ENCODE measurements around the gene PDZD2.

Gene PDZD2

DNA sequence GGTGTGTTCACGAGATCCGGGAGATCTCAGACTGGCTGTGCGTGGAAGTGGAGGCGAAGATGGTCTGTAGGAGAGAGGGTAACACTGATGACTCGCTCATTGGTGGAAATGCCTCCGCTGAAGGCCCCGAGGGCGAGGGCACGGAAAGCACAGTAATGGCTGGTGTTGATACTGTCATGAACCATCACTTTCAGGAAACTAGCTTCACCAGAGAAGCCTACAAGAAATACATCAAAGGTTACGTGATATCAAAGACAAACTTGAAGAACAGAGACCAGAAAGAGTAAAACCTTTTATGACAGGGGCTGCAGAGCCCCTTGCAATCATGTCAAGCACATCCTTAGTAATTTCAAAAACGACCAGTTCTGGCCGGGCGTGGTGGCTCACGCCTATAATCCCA, 269.5 kb downstream of the PDZD2 start:
- Histone ChIP-seq H3K36me3 (no peaks in the 10 kb centered on the region), H3K27me3 (no peaks in the 10 kb centered on the region), H3K4me3 (ENCODE audit: low read depth, low read length) (no peak overlapping the region), H3K9me3 (no peaks in the 10 kb centered on the region), H3K4me1 (no peaks in the 10 kb centered on the region)
- no peak for DNase-seq
- TF ChIP-seq, protein P1, sequence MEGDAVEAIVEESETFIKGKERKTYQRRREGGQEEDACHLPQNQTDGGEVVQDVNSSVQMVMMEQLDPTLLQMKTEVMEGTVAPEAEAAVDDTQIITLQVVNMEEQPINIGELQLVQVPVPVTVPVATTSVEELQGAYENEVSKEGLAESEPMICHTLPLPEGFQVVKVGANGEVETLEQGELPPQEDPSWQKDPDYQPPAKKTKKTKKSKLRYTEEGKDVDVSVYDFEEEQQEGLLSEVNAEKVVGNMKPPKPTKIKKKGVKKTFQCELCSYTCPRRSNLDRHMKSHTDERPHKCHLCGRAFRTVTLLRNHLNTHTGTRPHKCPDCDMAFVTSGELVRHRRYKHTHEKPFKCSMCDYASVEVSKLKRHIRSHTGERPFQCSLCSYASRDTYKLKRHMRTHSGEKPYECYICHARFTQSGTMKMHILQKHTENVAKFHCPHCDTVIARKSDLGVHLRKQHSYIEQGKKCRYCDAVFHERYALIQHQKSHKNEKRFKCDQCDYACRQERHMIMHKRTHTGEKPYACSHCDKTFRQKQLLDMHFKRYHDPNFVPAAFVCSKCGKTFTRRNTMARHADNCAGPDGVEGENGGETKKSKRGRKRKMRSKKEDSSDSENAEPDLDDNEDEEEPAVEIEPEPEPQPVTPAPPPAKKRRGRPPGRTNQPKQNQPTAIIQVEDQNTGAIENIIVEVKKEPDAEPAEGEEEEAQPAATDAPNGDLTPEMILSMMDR (IDR thresholded peaks at IDR 0.05; ENCODE audit: low read depth, low read length) = no peak

DNA sequence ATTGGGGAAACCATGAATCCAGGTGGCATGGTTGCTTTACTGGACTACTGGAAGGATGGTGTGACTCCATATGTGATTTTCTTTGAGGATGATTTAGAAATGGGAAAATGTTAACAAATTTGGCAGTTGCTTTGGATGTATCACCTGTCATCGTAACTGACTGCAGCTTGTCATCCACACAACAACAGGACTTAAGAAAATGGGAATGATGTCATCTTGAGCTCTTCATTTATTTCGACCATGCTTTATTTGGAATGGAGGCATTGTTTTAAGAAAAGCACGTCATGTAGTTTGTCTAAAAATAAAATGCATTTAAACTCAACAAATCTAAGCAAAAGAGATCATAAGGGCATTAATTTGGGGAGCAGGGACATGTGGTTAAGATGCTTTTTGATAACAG, 270.1 kb downstream of the PDZD2 start:
- H3K27me3 ChIP-seq = no peaks in the 10 kb centered on the region
- H3K9me3 ChIP-seq = no peaks in the 10 kb centered on the region
- no peak overlapping the region for H3K4me3 ChIP-seq (ENCODE audit: low read depth, low read length)
- H3K36me3 ChIP-seq = no peaks in the 10 kb centered on the region
- no peaks in the 10 kb centered on the region for H3K4me1 ChIP-seq
- TF ChIP-seq, protein P1 (IDR thresholded peaks at IDR 0.05; ENCODE audit: low read depth, low read length) = no peak
- no peak for DNase-seq

DNA sequence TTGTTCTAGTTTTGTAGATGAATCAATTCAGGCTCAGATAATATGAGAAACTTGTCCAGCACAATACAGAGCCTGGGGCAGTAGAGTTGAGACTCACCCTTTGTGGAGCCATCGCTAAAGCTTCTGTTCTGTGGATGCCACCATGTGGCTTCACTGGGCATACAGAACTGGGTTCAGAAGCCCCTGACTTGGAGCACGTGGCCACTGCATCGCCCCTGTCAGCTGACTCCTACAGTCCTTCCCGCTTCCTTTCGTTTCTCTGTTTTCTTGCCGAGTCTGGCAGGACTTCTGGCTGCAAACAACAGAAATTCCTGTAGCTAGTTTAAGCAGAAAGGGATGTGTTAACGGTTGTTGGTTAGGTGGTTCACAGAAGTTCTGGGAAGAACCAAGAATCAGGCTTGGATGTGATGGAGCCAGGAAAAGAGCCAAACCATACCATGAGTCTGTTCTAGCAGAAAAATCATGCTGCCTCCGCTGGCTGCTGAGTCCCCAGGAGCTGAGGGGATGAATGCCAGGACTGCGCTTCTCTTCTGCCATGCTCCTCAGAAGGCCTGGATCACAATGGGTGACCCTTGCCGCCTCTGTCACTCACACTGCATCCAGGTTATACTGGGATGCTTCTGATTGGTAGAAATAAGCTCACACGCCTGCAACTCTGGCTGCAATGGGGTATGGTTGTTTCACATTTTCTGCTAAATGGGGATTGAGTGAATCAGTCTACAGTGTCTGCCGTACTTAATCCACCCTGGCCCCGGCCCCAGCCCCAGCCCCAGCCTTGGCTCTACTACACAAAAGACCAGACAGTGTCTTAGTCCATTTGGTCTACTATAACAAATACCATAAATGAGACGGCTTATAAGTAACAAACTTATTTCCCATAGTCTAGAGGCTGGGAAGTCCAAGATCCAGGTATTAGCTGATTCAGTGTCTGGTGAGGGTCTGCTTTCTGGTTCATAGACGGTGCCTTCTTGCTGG, 272.6 kb downstream of the PDZD2 start:
- H3K9me3 ChIP-seq = no peaks in the 10 kb centered on the region
- H3K27me3 ChIP-seq = no peaks in the 10 kb centered on the region
- H3K4me3 ChIP-seq (ENCODE audit: low read depth, low read length) = no peak overlapping the region
- H3K4me1 ChIP-seq = no peaks in the 10 kb centered on the region
- DNase-seq = no peak
- TF ChIP-seq, protein P1 (IDR thresholded peaks at IDR 0.05; ENCODE audit: low read depth, low read length) = no peak
- H3K36me3 ChIP-seq = no peaks in the 10 kb centered on the region

DNA sequence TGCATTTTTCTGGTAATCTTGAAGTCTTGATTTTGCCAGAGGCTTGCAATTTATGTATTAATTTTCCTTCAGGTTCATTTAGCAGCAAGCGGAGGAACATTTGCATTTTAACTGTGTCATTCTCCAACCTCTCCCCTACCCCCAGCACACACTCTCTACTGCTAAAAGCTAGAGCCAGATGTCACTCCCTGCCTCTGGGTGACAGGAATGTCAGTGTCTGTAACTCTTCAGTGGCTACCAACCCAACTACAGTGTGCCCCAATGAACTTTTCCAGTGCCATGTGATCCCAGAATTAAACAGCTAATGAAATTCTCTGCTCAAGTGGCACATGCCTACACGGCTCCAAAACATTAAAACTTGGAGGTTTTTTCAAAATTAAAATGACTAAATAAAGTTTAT, 274.9 kb downstream of the PDZD2 start:
- H3K27me3 ChIP-seq = no peaks in the 10 kb centered on the region
- DNase-seq = no peak
- H3K9me3 ChIP-seq = no peaks in the 10 kb centered on the region
- H3K4me1 ChIP-seq = no peaks in the 10 kb centered on the region
- H3K4me3 ChIP-seq (ENCODE audit: low read depth, low read length) = no peak overlapping the region
- TF ChIP-seq, protein P1 (IDR thresholded peaks at IDR 0.05; ENCODE audit: low read depth, low read length) = no peak
- no peaks in the 10 kb centered on the region for H3K36me3 ChIP-seq

DNA sequence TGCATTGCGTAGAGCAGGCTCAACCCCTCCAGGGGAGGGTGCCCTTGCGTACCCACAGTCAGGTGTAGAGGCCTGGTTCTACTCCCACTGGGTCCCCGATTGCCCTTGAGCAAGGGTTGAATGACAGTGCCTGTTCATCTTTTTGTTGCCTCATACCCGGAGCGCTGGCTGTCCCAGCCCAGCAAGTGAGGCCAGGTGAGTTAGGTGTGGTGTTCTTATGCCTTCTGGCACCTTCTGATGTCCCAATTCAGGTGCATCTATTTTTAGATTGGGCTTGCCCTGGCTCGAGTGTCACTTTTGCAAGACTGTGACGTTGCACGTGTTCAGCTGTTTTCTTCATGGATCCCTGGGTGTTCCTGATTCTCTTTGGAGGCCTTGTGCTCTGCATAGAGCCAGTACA, 277.4 kb downstream of the PDZD2 start:
- no peak for DNase-seq
- TF ChIP-seq, protein P1 (IDR thresholded peaks at IDR 0.05; ENCODE audit: low read depth, low read length) = no peak
- H3K36me3 ChIP-seq = no peaks in the 10 kb centered on the region
- H3K9me3 ChIP-seq = no peaks in the 10 kb centered on the region
- no peaks in the 10 kb centered on the region for H3K27me3 ChIP-seq
- no peak overlapping the region for H3K4me3 ChIP-seq (ENCODE audit: low read depth, low read length)
- H3K4me1 ChIP-seq = no peaks in the 10 kb centered on the region

DNA sequence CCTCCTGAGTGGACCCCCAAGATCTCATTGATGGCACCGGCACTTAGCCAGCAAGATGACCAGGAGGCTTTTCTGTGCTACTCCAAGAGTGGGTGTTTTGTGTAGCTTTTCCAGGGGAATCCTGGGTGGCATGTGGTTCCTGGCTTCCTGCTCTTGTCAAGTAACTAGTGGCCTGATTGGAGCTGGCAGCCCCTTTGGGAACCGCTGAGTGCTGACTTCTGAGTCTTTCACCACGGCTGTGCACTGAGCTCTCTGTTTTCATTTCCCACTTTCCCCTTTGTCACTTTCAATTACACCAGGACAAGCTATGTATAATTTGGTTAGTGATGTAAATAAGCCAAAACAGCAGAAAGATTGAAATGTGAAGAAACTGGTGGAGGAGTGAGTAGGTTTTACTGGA, 279.8 kb downstream of the PDZD2 start:
- H3K4me1 ChIP-seq = no peaks in the 10 kb centered on the region
- no peaks in the 10 kb centered on the region for H3K27me3 ChIP-seq
- H3K36me3 ChIP-seq = no peaks in the 10 kb centered on the region
- TF ChIP-seq, protein P1 (IDR thresholded peaks at IDR 0.05; ENCODE audit: low read depth, low read length) = no peak
- no peak overlapping the region for H3K4me3 ChIP-seq (ENCODE audit: low read depth, low read length)
- DNase-seq = peak; percentile 50
- H3K9me3 ChIP-seq = no peaks in the 10 kb centered on the region
